WI38 (cell line): ENCODE results near the gene CYP24A1.

ENCODE experiments used
- H3K4me3 ChIP-seq: 2 replicates; pipeline ENCODE4 v1.5.1; 2011; ENCODE audit warnings: low read depth, mild to moderate bottlenecking, control low read depth, low read length
- CTCF ChIP-seq: IDR thresholded peaks from 2 replicates; pipeline ENCODE4 v1.5.1; 2012; ENCODE audit warnings: low read depth, mild to moderate bottlenecking, control low read depth, low read length

CYP24A1 gene

GRCh38 chr20:54140067-54140466 is 33.7 kb downstream of the CYP24A1 start:
- H3K4me3 ChIP-seq: no peak overlapping the region
- no peak for TF ChIP-seq CTCF

GRCh38 chr20:54139188-54139587 is 34.6 kb downstream of the CYP24A1 start:
- H3K4me3 ChIP-seq: no peak overlapping the region
- TF ChIP-seq CTCF: no peak

GRCh38 chr20:54138427-54138826 is 35.4 kb downstream of the CYP24A1 start:
- no peak overlapping the region for H3K4me3 ChIP-seq
- no peak for TF ChIP-seq CTCF

- no peak for TF ChIP-seq CTCF
- no peak overlapping the region for H3K4me3 ChIP-seq
These were observed 36.7 kb downstream of the CYP24A1 start for GRCh38 chr20:54137115-54137514.

- no peak for TF ChIP-seq CTCF
- H3K4me3 ChIP-seq: no peak overlapping the region
These were observed 39.2 kb downstream of the CYP24A1 start for GRCh38 chr20:54134445-54135220.

- H3K4me3 ChIP-seq: no peak overlapping the region
- TF ChIP-seq CTCF: no peak
These were observed 40.1 kb downstream of the CYP24A1 start for GRCh38 chr20:54133434-54134427.
